K562 (cell line): Measurements from ENCODE around the gene COX14. TPM values are rescaled to one million over a fixed set of nuclear protein-coding genes. Genes with fewer than 3 reads are reported as not detected.
A peak's percentile ranks its signal among the peaks of the same experiment; 100 is the strongest.

Source experiments
- BACH1 ChIP-seq: fragments of 200-800 bp; sonication (Bioruptor generic); IDR thresholded peaks from 2 replicates; pipeline ENCODE4 v1.6.1; 2016; ENCODE audit warnings: missing genetic modification characterization, missing compliant biosample characterization
- BHLHE40 ChIP-seq: IDR thresholded peaks from 2 replicates; pipeline ENCODE4 v1.6.1; 2011; ENCODE audit warnings: low read length, improper control_type of control experiment
- CC2D1A ChIP-seq: fragments of 450-650 bp; IDR thresholded peaks from 2 replicates; pipeline ENCODE4 v1.6.1; 2017; ENCODE audit warnings: mild to moderate bottlenecking
- CHD1 ChIP-seq: fragments of 200-600 bp; sonication (generic); IDR thresholded peaks from one replicate; pipeline ENCODE4 v1.6.1; 2012; ENCODE audit warnings: mild to moderate bottlenecking, moderate library complexity, low read length, inconsistent platforms
- ERF ChIP-seq: fragments of 450-650 bp; formaldehyde crosslinking; IDR thresholded peaks from 2 replicates; pipeline ENCODE4 v1.4.0; 2020; ENCODE audit warnings: mild to moderate bottlenecking, mixed read lengths
- ESRRA ChIP-seq: fragments of 450-650 bp; IDR thresholded peaks from 2 replicates; pipeline ENCODE4 v1.6.1; 2014; ENCODE audit warnings: low read depth, mild to moderate bottlenecking, moderate library complexity, borderline replicate concordance
- KAT2B ChIP-seq: IDR thresholded peaks from one replicate; pipeline ENCODE4 v1.6.1; 2012; ENCODE audit warnings: low read depth, mild to moderate bottlenecking, control low read depth, inconsistent platforms, low read length, moderate library complexity
- MAZ ChIP-seq, 2 experiments: fragments of 450-650 bp in 1 of 2; sonication (generic) in 1 of 2; formaldehyde crosslinking; IDR thresholded peaks in 1 of 2; conservative IDR thresholded peaks in 1 of 2; 2 replicates each; pipeline versions ENCODE4 v1.4.0 to v1.5.0; 2020; ENCODE audit warnings: mild to moderate bottlenecking in 1 of 2, missing genetic modification reagents in 1 of 2
- NFE2 ChIP-seq: IDR thresholded peaks from 2 replicates; pipeline ENCODE4 v1.6.1; 2014; ENCODE audit warnings: antibody characterized with exemption, low read depth
- NFIC ChIP-seq: fragments of 450-650 bp; IDR thresholded peaks from 2 replicates; pipeline ENCODE4 v1.6.1; 2017; ENCODE audit warnings: mild to moderate bottlenecking, inconsistent platforms
- PHB2 ChIP-seq: fragments of 450-650 bp; IDR thresholded peaks from 2 replicates; pipeline ENCODE4 v1.6.1; 2017; ENCODE audit warnings: low read depth
- PTBP1 ChIP-seq: fragments of 200-400 bp; formaldehyde crosslinking; IDR thresholded peaks from 2 replicates; pipeline ENCODE4 v1.6.1; 2017; ENCODE audit warnings: low read depth, low read length
- RBBP5 ChIP-seq: fragments of 200-600 bp; sonication (generic); IDR thresholded peaks from 2 replicates; pipeline ENCODE4 v1.6.1; 2012; ENCODE audit warnings: borderline replicate concordance, mild to moderate bottlenecking, low read length, control low read depth, inconsistent platforms; ENCODE audit not compliant: insufficient read depth, poor library complexity, severe bottlenecking
- SAP30 ChIP-seq: fragments of 200-600 bp; sonication (generic); IDR thresholded peaks from 2 replicates; pipeline ENCODE4 v1.6.1; 2012; ENCODE audit warnings: borderline replicate concordance, low read depth, mild to moderate bottlenecking, moderate library complexity, low read length, control low read depth, inconsistent platforms; ENCODE audit not compliant: insufficient read depth, poor library complexity, severe bottlenecking
- SMARCA5 ChIP-seq: fragments of 450-650 bp; IDR thresholded peaks from 2 replicates; pipeline ENCODE4 v1.6.1; 2016
- TAF9B ChIP-seq: fragments of 450-650 bp; IDR thresholded peaks from 2 replicates; pipeline ENCODE4 v1.6.1; 2018; ENCODE audit warnings: mild to moderate bottlenecking; ENCODE audit not compliant: partially characterized antibody
- USF1 ChIP-seq: sonication (generic); formaldehyde crosslinking; IDR thresholded peaks from 2 replicates; pipeline ENCODE4 v1.9.0; 2022; ENCODE audit warnings: mild to moderate bottlenecking, missing genetic modification reagents
- ZBTB33 ChIP-seq: sonication (generic); formaldehyde crosslinking; IDR thresholded peaks from 2 replicates; pipeline ENCODE4 v1.8.1; 2023; ENCODE audit warnings: mild to moderate bottlenecking, missing genetic modification reagents
- ZNF239 ChIP-seq: fragments of 250-450 bp; sonication (Bioruptor Pico); IDR thresholded peaks from 2 replicates; pipeline ENCODE4 v1.4.0; 2020; ENCODE audit warnings: mild to moderate bottlenecking
- ZNF282 ChIP-seq: sonication (generic); formaldehyde crosslinking; IDR thresholded peaks from 2 replicates; pipeline ENCODE4 v1.8.1; 2023; ENCODE audit warnings: missing genetic modification reagents
- ZNF589 ChIP-seq: fragments of 200-800 bp; sonication (Bioruptor generic); IDR thresholded peaks from 2 replicates; pipeline ENCODE4 v1.6.1; 2016; ENCODE audit warnings: low read depth, missing genetic modification characterization, missing compliant biosample characterization
- polyA plus RNA-seq, 8 experiments: library from polyadenylated mRNA; depleted of rRNA in 4 of 8; stranded (reverse) in 5 of 8; unstranded in 3 of 8; fragments of >200 nt; fragmentation: Nextera tagmentation in 2 of 8; fragmentation: Illumina TruSeq in 1 of 8; extraction: Ambion mirVana in 2 of 8; extraction: Trizol in 1 of 8; gene quantifications; 2 replicates each; pipeline versions ENCODE4 v1.2.1 to v1.2.3, GENCODE V29; 2011 to 2014; ENCODE audit warnings: inconsistent platforms in 1 of 8, missing spikeins in 1 of 8
- total RNA-seq, 7 experiments: library from RNA; depleted of rRNA in 6 of 7; stranded (reverse); fragments of >200 nt in 6 of 7; fragmentation: Illumina TruSeq in 2 of 7; extraction: Trizol in 2 of 7; gene quantifications; 2 replicates each; pipeline versions ENCODE4 v1.2.1 to v1.2.3, GENCODE V29; 2011 to 2021; ENCODE audit warnings: low replicate concordance in 1 of 7
- TF ChIP-seq, protein P1 (sequence below): IDR thresholded peaks from 2 replicates; pipeline ENCODE4 v1.6.1; 2016; ENCODE audit warnings: missing genetic modification characterization, missing compliant biosample characterization

The COX14 gene
- total and polyA plus RNA-seq, 9 of the 15 experiments (the other 6 are each of a cell fraction or from before 2014, with no cell fraction given) = 44.4 to 269 (median 53.4) TPM

DNA sequence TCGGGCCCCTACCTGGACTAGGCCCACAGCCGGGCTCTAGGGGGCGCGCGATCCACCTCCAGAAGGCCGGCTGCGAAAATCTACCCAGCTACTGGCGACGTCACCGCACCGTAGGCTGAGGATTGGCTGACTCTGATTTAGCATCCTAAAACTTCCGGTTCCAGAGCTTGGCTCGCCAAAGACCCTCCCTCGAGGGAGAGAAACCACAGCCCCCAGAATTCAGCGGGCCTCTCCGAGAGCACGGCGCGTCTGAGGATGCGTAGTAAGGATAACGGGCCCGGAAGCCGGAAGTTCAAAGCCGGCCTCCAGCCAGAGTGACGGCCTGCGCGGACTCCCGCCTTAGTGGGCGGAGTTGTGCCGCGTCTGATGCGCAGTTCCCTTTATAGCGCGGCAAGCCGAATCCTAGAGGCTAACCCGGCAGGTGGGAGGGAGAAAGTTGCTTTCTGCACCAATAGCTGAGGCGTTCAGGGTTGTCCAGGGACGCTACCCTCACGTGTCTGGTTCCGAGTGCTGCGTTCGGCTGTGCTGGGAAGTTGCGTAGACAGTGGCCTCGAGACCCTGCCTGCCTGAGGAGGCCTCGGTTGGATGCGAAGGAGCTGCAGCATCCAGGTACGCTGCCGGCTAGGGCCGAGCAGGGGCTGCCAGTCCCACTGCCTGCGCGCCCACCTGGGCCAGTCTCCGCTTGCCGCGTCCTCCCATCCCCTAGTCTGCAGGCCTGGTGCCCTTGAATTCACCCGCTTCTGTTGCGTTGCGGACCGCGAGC, at the start of gene COX14 (continued):
- TF ChIP-seq, protein P1, sequence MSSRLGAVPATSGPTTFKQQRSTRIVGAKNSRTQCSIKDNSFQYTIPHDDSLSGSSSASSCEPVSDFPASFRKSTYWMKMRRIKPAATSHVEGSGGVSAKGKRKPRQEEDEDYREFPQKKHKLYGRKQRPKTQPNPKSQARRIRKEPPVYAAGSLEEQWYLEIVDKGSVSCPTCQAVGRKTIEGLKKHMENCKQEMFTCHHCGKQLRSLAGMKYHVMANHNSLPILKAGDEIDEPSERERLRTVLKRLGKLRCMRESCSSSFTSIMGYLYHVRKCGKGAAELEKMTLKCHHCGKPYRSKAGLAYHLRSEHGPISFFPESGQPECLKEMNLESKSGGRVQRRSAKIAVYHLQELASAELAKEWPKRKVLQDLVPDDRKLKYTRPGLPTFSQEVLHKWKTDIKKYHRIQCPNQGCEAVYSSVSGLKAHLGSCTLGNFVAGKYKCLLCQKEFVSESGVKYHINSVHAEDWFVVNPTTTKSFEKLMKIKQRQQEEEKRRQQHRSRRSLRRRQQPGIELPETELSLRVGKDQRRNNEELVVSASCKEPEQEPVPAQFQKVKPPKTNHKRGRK (tag) = no peak
- no peak for TF ChIP-seq CC2D1A
- TF ChIP-seq ERF = no peak
- peak in 1 of 2 experiments; percentile 41; a peak in 2 of 4 replicates for TF ChIP-seq MAZ (CRISPR knock-in tag; conservative IDR thresholded peaks at IDR 0.05 in 1 of 2, IDR thresholded peaks at IDR 0.05 in 1 of 2)
- peak; percentile 79 for TF ChIP-seq RBBP5
- TF ChIP-seq ESRRA = peak; percentile 70
- no peak for TF ChIP-seq PHB2
- peak; percentile 94 for TF ChIP-seq BHLHE40
- TF ChIP-seq ZNF589 (CRISPR knock-in tag) = no peak
- TF ChIP-seq BACH1 (tag) = no peak
- TF ChIP-seq NFIC = no peak
- TF ChIP-seq PTBP1 = no peak
- TF ChIP-seq KAT2B = no peak
- TF ChIP-seq ZBTB33 = peak; percentile 15; the same call in 1 of the 2 replicates
- no peak for TF ChIP-seq TAF9B
- no peak for TF ChIP-seq ZNF239 (CRISPR knock-in tag)
- TF ChIP-seq USF1 (CRISPR knock-in tag) = peak; percentile 97
- TF ChIP-seq SMARCA5 = no peak
- TF ChIP-seq SAP30 = peak; percentile 96
- no peak for TF ChIP-seq NFE2
- no peak for TF ChIP-seq CHD1
- no peak for TF ChIP-seq ZNF282
